ENCODE data around the gene PRADC1.

PRADC1 gene

GRCh38 chr2:73257425-73258125 is 24.5 kb upstream of the PRADC1 start:
- no peak overlapping the region for H3K23ac ChIP-seq (ENCODE audit: low read length)
- no peak overlapping the region for H4K12ac ChIP-seq (ENCODE audit: low read depth, low read length)
- DNase-seq = no peak
- peaks cover 10 to 21% of the 10 kb centered on the region in 2 experiments for H3K36me3 ChIP-seq (ENCODE audit: control insufficient read depth in 1 of 2, insufficient read depth in 2 of 2, low read length in 2 of 2)
- no peak overlapping the region for H4K8ac ChIP-seq (ENCODE audit: low read depth, low read length)
- H3K4me2 ChIP-seq (ENCODE audit: low read length) = no peak overlapping the region
- no peak overlapping the region for H2BK5ac ChIP-seq (ENCODE audit: low read depth, low read length, poor library complexity)
- no peak overlapping the region for H3K4me3 ChIP-seq (ENCODE audit: low read depth, low read length)
- peaks cover 2% of the 10 kb centered on the region for H3K9me3 ChIP-seq (ENCODE audit: insufficient read depth, low read depth, low read length)
- no peaks in the 10 kb centered on the region for H3K79me2 ChIP-seq (ENCODE audit: control insufficient read depth, insufficient read depth, low read length, poor library complexity)
- H2BK12ac ChIP-seq (ENCODE audit: low read length) = no peak overlapping the region
- H3K18ac ChIP-seq (ENCODE audit: low read length) = no peak overlapping the region
- no peak overlapping the region for H4K91ac ChIP-seq (ENCODE audit: low read depth, low read length)
- no peak overlapping the region for H2AFZ ChIP-seq (ENCODE audit: insufficient read depth, low read length, poor library complexity)
- H3K79me1 ChIP-seq (ENCODE audit: low read length) = no peaks in the 10 kb centered on the region
- no peak overlapping the region for H3K9ac ChIP-seq (ENCODE audit: low read length)
- no peaks in the 10 kb centered on the region for H3K4me1 ChIP-seq (ENCODE audit: control insufficient read depth in 1 of 2, insufficient read depth in 2 of 2, low read length in 2 of 2)
- no peak overlapping the region for H3K27ac ChIP-seq (ENCODE audit: low read depth, low read length)
- no peak overlapping the region for H3K14ac ChIP-seq (ENCODE audit: low read length)
- H3K27me3 ChIP-seq (ENCODE audit: insufficient read depth, low read length) = no peaks in the 10 kb centered on the region
- no peak overlapping the region for H2AK5ac ChIP-seq (ENCODE audit: low read length)
- H3K4ac ChIP-seq (ENCODE audit: low read depth, low read length) = no peak overlapping the region
- WGBS (ENCODE audit: extremely low coverage, insufficient coverage, insufficient read length) = no CpG with 5 or more reads among the region's 10 CpGs
- no peak overlapping the region for H2BK120ac ChIP-seq (ENCODE audit: insufficient read depth, low read length, poor library complexity)

DNA sequence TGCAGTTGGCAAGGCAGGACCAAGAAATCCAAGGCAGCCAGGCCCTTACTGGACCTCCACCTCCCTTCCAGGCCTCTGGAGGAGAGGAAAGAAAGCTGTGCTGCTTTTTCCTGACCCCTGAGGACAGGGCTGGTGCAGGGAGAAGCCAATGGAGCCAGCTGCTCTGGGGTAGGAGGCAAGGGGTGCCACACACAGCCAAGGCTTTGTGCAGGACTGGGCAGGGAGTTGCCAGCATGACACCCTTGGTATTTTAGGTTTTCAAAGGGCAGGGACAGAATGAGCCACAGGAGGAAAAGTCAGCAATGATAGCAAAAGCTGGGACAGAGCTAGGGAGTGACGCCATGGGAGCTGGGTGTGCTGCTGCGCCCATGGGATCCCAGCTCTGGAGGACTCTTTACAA is 24.0 kb upstream of the PRADC1 start:
- Histone ChIP-seq H2AFZ (ENCODE audit: insufficient read depth, low read length, poor library complexity) (no peak overlapping the region), H3K9me3 (ENCODE audit: insufficient read depth, low read depth, low read length) (peaks cover 2% of the 10 kb centered on the region), H2AK5ac (ENCODE audit: low read length) (no peak overlapping the region), H3K14ac (ENCODE audit: low read length) (no peak overlapping the region), H3K4me2 (ENCODE audit: low read length) (no peak overlapping the region), H2BK12ac (ENCODE audit: low read length) (no peak overlapping the region), H3K18ac (ENCODE audit: low read length) (no peak overlapping the region), H3K27me3 (ENCODE audit: insufficient read depth, low read length) (no peaks in the 10 kb centered on the region), H3K79me2 (ENCODE audit: control insufficient read depth, insufficient read depth, low read length, poor library complexity) (no peaks in the 10 kb centered on the region), H3K23ac (ENCODE audit: low read length) (no peak overlapping the region), H3K9ac (ENCODE audit: low read length) (no peak overlapping the region), H2BK120ac (ENCODE audit: insufficient read depth, low read length, poor library complexity) (no peak overlapping the region), H2BK5ac (ENCODE audit: low read depth, low read length, poor library complexity) (no peak overlapping the region), H4K12ac (ENCODE audit: low read depth, low read length) (no peak overlapping the region), H4K91ac (ENCODE audit: low read depth, low read length) (no peak overlapping the region), H3K4ac (ENCODE audit: low read depth, low read length) (no peak overlapping the region), H3K79me1 (ENCODE audit: low read length) (no peaks in the 10 kb centered on the region), H3K4me1 (ENCODE audit: control insufficient read depth in 1 of 2, insufficient read depth in 2 of 2, low read length in 2 of 2) (no peaks in the 10 kb centered on the region), H3K27ac (ENCODE audit: low read depth, low read length) (no peak overlapping the region), H3K4me3 (ENCODE audit: low read depth, low read length) (no peak overlapping the region), H4K8ac (ENCODE audit: low read depth, low read length) (no peak overlapping the region), H3K36me3 (ENCODE audit: control insufficient read depth in 1 of 2, insufficient read depth in 2 of 2, low read length in 2 of 2) (peaks cover 13 to 25% of the 10 kb centered on the region in 2 experiments)
- WGBS (ENCODE audit: extremely low coverage, insufficient coverage, insufficient read length) = no CpG with 5 or more reads among the region's 2 CpGs
- DNase-seq = no peak

DNA sequence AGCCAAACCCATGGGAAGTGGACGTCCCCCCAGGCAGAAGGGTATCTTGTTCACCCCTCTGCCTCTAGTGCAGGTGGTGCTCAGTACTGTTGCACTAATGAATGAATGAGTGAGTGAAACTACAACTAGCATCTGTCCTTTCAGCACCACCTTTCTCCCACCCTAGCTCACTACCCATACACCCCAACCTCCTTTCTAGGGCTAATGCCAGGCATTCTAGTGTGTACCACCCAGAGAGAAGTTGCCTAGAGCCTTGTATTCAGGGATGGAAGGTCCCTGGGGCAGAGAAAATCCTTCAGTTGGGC is 23.5 kb upstream of the PRADC1 start:
- no peak overlapping the region for H3K14ac ChIP-seq (ENCODE audit: low read length)

DNA sequence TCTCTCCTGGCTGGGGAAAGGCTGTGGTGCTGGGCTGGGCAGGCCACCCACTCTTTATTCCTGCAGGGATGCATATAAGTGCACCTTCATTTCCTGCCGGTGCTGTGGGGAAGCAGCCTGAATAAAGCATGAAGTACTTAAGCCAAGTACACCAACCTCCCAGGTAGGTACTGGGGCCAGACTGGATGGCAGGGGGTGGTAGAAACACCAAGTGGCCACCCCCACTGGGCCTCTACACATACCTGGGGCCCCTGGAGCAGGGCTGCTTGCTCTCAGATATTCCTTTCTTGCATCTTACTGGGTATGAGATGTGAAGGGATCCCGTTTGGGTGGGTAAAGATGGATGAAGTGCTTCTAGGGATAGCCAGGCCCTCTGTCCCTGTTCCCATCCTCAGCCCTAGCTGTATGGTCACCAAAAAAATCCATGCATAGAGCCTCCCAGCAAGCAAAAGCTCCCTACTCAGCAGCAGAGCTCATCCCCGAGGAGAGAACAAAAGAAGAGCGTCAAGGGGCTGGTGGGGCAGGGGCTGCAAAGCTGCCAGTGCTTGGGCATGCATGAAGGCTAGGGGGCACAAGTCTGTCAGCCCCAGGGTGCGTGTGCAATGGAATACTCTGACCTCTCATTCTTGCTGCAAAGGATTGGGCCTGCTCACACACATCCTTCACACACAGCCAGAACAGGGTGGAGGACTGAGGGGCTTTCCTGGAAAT is 23.0 kb upstream of the PRADC1 start:
- no peaks in the 10 kb centered on the region for H3K79me2 ChIP-seq (ENCODE audit: control insufficient read depth, insufficient read depth, low read length, poor library complexity)
- H3K4ac ChIP-seq (ENCODE audit: low read depth, low read length) = no peak overlapping the region
- no peaks in the 10 kb centered on the region for H3K27me3 ChIP-seq (ENCODE audit: insufficient read depth, low read length)
- no peak overlapping the region for H3K23ac ChIP-seq (ENCODE audit: low read length)
- H4K8ac ChIP-seq (ENCODE audit: low read depth, low read length) = no peak overlapping the region
- no peaks in the 10 kb centered on the region for H3K4me1 ChIP-seq (ENCODE audit: control insufficient read depth in 1 of 2, insufficient read depth in 2 of 2, low read length in 2 of 2)
- no peaks in the 10 kb centered on the region for H3K79me1 ChIP-seq (ENCODE audit: low read length)
- no CpG with 5 or more reads among the region's 5 CpGs for WGBS (ENCODE audit: extremely low coverage, insufficient coverage, insufficient read length)
- H4K12ac ChIP-seq (ENCODE audit: low read depth, low read length) = no peak overlapping the region
- H2AFZ ChIP-seq (ENCODE audit: insufficient read depth, low read length, poor library complexity) = no peak overlapping the region
- DNase-seq = no peak
- H2AK5ac ChIP-seq (ENCODE audit: low read length) = no peak overlapping the region
- no peak overlapping the region for H2BK12ac ChIP-seq (ENCODE audit: low read length)
- no peak overlapping the region for H3K4me3 ChIP-seq (ENCODE audit: low read depth, low read length)
- H2BK120ac ChIP-seq (ENCODE audit: insufficient read depth, low read length, poor library complexity) = no peak overlapping the region
- no peak overlapping the region for H2BK5ac ChIP-seq (ENCODE audit: low read depth, low read length, poor library complexity)
- peaks cover 20 to 32% of the 10 kb centered on the region in 2 experiments for H3K36me3 ChIP-seq (ENCODE audit: control insufficient read depth in 1 of 2, insufficient read depth in 2 of 2, low read length in 2 of 2)
- no peak overlapping the region for H3K9ac ChIP-seq (ENCODE audit: low read length)
- H3K18ac ChIP-seq (ENCODE audit: low read length) = no peak overlapping the region
- H3K9me3 ChIP-seq (ENCODE audit: insufficient read depth, low read depth, low read length) = peaks cover 2% of the 10 kb centered on the region
- H3K14ac ChIP-seq (ENCODE audit: low read length) = no peak overlapping the region
- no peak overlapping the region for H3K27ac ChIP-seq (ENCODE audit: low read depth, low read length)
- H3K4me2 ChIP-seq (ENCODE audit: low read length) = no peak overlapping the region
- H4K91ac ChIP-seq (ENCODE audit: low read depth, low read length) = no peak overlapping the region

More for the DNA sequence above, 23.5 kb upstream of the PRADC1 start:
- Histone ChIP-seq H3K9me3 (ENCODE audit: insufficient read depth, low read depth, low read length) (peaks cover 2% of the 10 kb centered on the region), H3K4me3 (ENCODE audit: low read depth, low read length) (no peak overlapping the region), H3K36me3 (ENCODE audit: control insufficient read depth in 1 of 2, insufficient read depth in 2 of 2, low read length in 2 of 2) (peaks cover 16 to 28% of the 10 kb centered on the region in 2 experiments), H2BK120ac (ENCODE audit: insufficient read depth, low read length, poor library complexity) (no peak overlapping the region), H3K27ac (ENCODE audit: low read depth, low read length) (no peak overlapping the region), H3K23ac (ENCODE audit: low read length) (no peak overlapping the region), H4K12ac (ENCODE audit: low read depth, low read length) (no peak overlapping the region), H4K91ac (ENCODE audit: low read depth, low read length) (no peak overlapping the region), H3K4ac (ENCODE audit: low read depth, low read length) (no peak overlapping the region), H4K8ac (ENCODE audit: low read depth, low read length) (no peak overlapping the region), H3K27me3 (ENCODE audit: insufficient read depth, low read length) (no peaks in the 10 kb centered on the region), H3K4me2 (ENCODE audit: low read length) (no peak overlapping the region), H3K79me2 (ENCODE audit: control insufficient read depth, insufficient read depth, low read length, poor library complexity) (no peaks in the 10 kb centered on the region), H3K79me1 (ENCODE audit: low read length) (no peaks in the 10 kb centered on the region), H3K4me1 (ENCODE audit: control insufficient read depth in 1 of 2, insufficient read depth in 2 of 2, low read length in 2 of 2) (no peaks in the 10 kb centered on the region), H2AK5ac (ENCODE audit: low read length) (no peak overlapping the region), H3K18ac (ENCODE audit: low read length) (no peak overlapping the region), H2BK5ac (ENCODE audit: low read depth, low read length, poor library complexity) (no peak overlapping the region), H3K9ac (ENCODE audit: low read length) (no peak overlapping the region), H2AFZ (ENCODE audit: insufficient read depth, low read length, poor library complexity) (no peak overlapping the region), H2BK12ac (ENCODE audit: low read length) (no peak overlapping the region)
- DNase-seq = no peak
- no CpG with 5 or more reads among the region's 1 CpG for WGBS (ENCODE audit: extremely low coverage, insufficient coverage, insufficient read length)
